ENCODE results near the gene TRIM2.

DNA sequence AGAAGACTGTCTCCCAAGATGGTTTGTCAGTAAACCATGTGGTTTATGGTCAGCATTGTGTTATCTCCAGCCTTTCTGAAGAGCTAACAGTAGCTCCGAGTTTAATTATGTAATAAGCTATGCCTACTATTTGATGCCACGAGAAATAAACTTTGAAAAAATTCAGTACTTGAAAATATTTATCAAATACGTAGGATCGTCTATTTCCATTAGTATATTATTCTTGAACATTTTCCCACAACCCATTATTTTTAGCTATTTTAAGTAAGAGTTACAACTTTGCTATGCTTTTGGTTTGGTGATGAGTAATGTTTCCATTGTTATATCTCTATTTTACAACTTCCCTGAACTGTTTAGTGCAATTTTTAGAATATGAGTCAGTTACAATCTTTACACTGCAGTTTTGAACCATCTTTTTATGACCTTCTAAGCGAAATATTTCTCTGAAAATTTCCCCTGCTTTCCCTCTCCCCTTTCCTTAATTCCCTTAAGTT is 44.5 kb upstream of the TRIM2 start:
- TF ChIP-seq PAX5 (IDR thresholded peaks at IDR 0.05; ENCODE audit: insufficient read depth, low read length, severe bottlenecking) (no peak), POLR2A (IDR thresholded peaks at IDR 0.05; ENCODE audit: low read depth, low read length) (no peak), POLR2AphosphoS5 (IDR thresholded peaks at IDR 0.05; ENCODE audit: low read depth, low read length) (no peak), TAF1 (IDR thresholded peaks at IDR 0.05; ENCODE audit: low read depth, low read length) (no peak), POU2F2 (IDR thresholded peaks at IDR 0.05; ENCODE audit: low read depth, low read length) (no peak), SPI1 (IDR thresholded peaks at IDR 0.05; ENCODE audit: low read depth, low read length) (no peak)

Measured in GM12891 (cell line).